ENCODE measurements around the gene MFRP.
A peak's percentile ranks its signal among the peaks of the same experiment; 100 is the strongest.

- TF ChIP-seq CTCF (IDR thresholded peaks at IDR 0.05) (peak; percentile 84; the same call in 1 of the 2 replicates), SIN3A (IDR thresholded peaks at IDR 0.05; ENCODE audit: borderline replicate concordance, insufficient read depth, low read depth, low read length) (no peak), POLR2AphosphoS5 (IDR thresholded peaks at IDR 0.05; ENCODE audit: low read depth, low read length) (no peak), TCF7L2 (IDR thresholded peaks at IDR 0.05; ENCODE audit: low read depth, low read length) (no peak), REST (IDR thresholded peaks at IDR 0.05; ENCODE audit: insufficient read depth in 1 of 2, low read depth in 2 of 2, low read length in 1 of 2) (no peak)
Observed at GRCh38 chr11:119356349-119357031, 10.0 kb upstream of the MFRP start.
